Measurements from ENCODE around the gene NPFFR1.

DNA sequence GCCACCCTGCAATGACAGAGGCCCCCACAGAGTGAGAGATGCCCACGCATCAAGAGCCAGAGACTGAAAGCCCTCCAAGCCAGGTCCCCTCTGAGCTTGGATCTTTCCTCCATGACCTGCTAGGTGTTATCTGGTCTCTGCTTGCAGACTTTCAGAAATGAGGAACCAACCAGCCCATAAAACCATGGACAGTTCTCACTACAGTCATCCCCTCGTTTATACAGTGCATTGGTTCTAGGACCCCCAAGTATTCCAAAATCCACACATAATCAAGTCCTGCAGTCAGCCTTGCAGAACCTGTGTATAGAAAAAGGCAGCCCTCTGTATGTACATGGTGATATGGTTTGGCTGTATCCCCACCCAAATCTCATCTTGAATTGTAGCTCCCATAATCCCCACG is 23.1 kb downstream of the NPFFR1 start:
- no peak for TF ChIP-seq EZH2 (IDR thresholded peaks at IDR 0.05)
- TF ChIP-seq CTCF (IDR thresholded peaks at IDR 0.05), result no peak

Measured in neural progenitor cell (in vitro differentiated cells).